Measurements from ENCODE around the gene CST7. TPM values are rescaled to one million over a fixed set of nuclear protein-coding genes. Genes with fewer than 3 reads are reported as not detected.

Gene CST7
- total RNA-seq, 1 experiment from 2014 or later, result not detected

DNA sequence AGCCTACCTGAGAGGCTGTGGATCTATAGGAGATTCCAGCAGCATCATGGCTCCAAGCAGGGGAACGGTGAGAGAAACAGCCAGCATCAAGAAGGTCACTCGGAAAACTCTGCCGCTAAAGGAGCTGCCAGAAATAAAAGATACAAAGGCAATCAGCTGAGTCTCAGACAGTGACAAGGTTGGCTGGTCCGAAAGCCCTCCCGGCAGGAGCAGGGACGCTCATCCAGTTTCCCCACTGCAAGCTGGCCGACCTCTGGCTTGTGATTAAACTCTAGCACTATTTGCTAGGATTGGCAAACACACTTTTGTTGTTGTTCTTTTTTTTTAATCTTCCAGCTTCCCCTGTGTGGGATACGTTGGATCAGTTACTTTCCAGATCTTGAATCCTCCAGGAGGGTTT is 34.8 kb downstream of the CST7 start:
- DNase-seq, result no peak
- H3K4me3 Mint-ChIP-seq (ENCODE audit: low read depth, unreplicated experiment), result no peak overlapping the region
- TF ChIP-seq, protein P1, sequence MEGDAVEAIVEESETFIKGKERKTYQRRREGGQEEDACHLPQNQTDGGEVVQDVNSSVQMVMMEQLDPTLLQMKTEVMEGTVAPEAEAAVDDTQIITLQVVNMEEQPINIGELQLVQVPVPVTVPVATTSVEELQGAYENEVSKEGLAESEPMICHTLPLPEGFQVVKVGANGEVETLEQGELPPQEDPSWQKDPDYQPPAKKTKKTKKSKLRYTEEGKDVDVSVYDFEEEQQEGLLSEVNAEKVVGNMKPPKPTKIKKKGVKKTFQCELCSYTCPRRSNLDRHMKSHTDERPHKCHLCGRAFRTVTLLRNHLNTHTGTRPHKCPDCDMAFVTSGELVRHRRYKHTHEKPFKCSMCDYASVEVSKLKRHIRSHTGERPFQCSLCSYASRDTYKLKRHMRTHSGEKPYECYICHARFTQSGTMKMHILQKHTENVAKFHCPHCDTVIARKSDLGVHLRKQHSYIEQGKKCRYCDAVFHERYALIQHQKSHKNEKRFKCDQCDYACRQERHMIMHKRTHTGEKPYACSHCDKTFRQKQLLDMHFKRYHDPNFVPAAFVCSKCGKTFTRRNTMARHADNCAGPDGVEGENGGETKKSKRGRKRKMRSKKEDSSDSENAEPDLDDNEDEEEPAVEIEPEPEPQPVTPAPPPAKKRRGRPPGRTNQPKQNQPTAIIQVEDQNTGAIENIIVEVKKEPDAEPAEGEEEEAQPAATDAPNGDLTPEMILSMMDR (IDR thresholded peaks at IDR 0.05; ENCODE audit: unreplicated experiment), result no peak
- H3K27ac Mint-ChIP-seq (ENCODE audit: unreplicated experiment), result no peak overlapping the region
- H3K27me3 Mint-ChIP-seq (ENCODE audit: unreplicated experiment), result no peaks in the 10 kb centered on the region
- CTCF ChIA-PET, result no interaction called here
- H3K4me1 Mint-ChIP-seq (ENCODE audit: low read depth, unreplicated experiment), result no peaks in the 10 kb centered on the region
- BruUV-seq (replicated peaks), result no TSS peak
- peaks cover 2% of the 10 kb centered on the region for H3K9me3 Mint-ChIP-seq (ENCODE audit: low read depth, unreplicated experiment)
- intact Hi-C loops (cut with micrococcal nuclease; ENCODE audit: unreplicated experiment), result no loop called here
- H3K36me3 Mint-ChIP-seq (ENCODE audit: insufficient read depth, unreplicated experiment), result no peaks in the 10 kb centered on the region

DNA sequence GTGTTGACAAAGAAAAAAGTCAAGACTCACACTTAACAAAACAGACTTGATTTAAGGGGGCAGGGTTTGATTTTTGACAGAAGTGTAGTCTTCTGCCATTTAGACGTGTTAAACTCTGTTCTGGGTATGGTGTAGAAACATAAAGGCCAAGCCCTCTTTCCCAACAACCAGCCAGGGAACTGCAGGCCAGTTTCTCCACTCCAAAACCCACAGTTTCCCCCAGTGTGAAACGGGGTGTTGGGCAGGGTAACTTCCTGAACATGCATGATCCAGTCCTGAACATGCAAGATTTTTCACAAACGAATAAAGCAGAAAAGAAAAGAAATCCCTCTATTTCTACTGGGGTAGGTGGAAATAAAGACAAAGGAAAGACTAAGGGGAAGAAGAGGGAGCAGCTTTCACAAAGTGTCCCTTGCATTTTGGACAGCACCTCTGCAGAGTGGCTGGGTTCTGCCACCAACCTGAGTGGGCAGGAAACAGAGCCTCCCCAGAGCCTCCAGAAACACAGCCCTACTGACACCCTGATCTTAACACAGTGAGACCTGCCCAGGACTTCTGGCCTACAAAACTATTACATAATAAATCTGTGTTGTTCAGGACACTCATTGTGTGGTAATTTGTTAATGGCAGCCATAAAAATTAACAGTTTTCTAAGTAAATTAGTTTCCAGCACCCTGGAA is 36.0 kb downstream of the CST7 start:
- Mint-ChIP-seq H3K27ac (ENCODE audit: unreplicated experiment) (no peak overlapping the region), H3K27me3 (ENCODE audit: unreplicated experiment) (no peaks in the 10 kb centered on the region), H3K4me1 (ENCODE audit: low read depth, unreplicated experiment) (no peaks in the 10 kb centered on the region), H3K36me3 (ENCODE audit: insufficient read depth, unreplicated experiment) (no peaks in the 10 kb centered on the region), H3K4me3 (ENCODE audit: low read depth, unreplicated experiment) (no peak overlapping the region), H3K9me3 (ENCODE audit: low read depth, unreplicated experiment) (peaks cover under 1% of the 10 kb centered on the region)
- no peak for DNase-seq
- BruUV-seq (replicated peaks), result no TSS peak
- TF ChIP-seq, protein P1 (IDR thresholded peaks at IDR 0.05; ENCODE audit: unreplicated experiment), result no peak
- intact Hi-C loops (cut with micrococcal nuclease; ENCODE audit: unreplicated experiment), result no loop called here
- CTCF ChIA-PET, result no interaction called here

DNA sequence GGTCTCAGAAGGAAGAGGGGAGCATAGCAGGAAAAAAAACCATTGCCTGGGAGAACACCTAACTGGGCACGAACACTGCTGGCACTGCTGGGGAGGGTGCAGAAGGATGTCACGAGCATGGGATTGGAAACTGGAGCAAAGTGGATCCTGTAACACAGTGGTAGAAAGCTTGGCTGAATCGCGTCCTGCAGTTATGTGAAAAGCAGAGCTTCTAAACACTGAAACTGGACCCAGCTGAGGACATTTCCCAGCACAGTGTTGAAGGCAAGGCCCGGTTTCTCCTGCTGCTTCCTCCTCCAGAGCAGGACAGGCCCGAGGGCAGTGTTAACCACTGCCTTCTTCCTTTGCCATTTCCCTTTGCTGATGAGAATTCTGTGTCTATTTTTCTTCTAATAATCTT is 36.7 kb downstream of the CST7 start:
- no peaks in the 10 kb centered on the region for H3K4me1 Mint-ChIP-seq (ENCODE audit: low read depth, unreplicated experiment)
- intact Hi-C loops (cut with micrococcal nuclease; ENCODE audit: unreplicated experiment), result no loop called here
- BruUV-seq (replicated peaks), result no TSS peak

DNA sequence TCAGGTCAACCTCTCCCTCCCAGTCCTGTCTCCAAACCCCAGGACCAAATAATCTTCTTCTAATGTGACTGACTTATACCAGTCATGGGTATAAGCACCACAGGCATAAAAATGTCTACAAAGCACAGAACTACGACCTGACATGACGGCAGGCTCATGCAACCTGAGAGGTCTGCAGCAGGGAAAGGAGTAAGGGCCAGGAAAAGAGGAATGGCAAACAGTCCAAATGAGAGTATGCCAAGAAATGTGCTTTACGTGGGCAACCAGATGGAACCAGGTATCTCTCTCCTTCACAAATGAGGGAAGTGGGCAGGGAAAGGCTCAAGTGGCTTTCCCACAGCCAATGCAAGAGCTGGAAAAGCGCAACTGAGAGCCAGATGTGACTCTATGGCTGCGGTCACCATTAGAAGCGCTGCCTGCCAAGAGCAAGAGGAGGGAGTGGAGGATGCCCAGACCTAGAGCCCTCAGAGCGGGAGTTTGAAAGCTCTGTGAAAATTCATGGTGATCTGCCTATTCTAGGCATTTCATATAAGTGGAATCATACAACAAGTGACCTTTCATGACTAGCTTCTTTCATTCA is 37.5 kb downstream of the CST7 start:
- Mint-ChIP-seq H3K4me1 (ENCODE audit: low read depth, unreplicated experiment) (peaks cover 5% of the 10 kb centered on the region), H3K36me3 (ENCODE audit: insufficient read depth, unreplicated experiment) (no peaks in the 10 kb centered on the region), H3K9me3 (ENCODE audit: low read depth, unreplicated experiment) (no peaks in the 10 kb centered on the region), H3K4me3 (ENCODE audit: low read depth, unreplicated experiment) (no peak overlapping the region), H3K27ac (ENCODE audit: unreplicated experiment) (no peak overlapping the region), H3K27me3 (ENCODE audit: unreplicated experiment) (no peaks in the 10 kb centered on the region)
- no TSS peak for BruUV-seq (replicated peaks)
- no peak for DNase-seq
- CTCF ChIA-PET, result no interaction called here
- TF ChIP-seq, protein P1 (IDR thresholded peaks at IDR 0.05; ENCODE audit: unreplicated experiment), result no peak
- intact Hi-C loops (cut with micrococcal nuclease; ENCODE audit: unreplicated experiment), result no loop called here

More for the DNA sequence above, 36.7 kb downstream of the CST7 start:
- Mint-ChIP-seq H3K27me3 (ENCODE audit: unreplicated experiment) (no peaks in the 10 kb centered on the region), H3K4me3 (ENCODE audit: low read depth, unreplicated experiment) (no peak overlapping the region), H3K9me3 (ENCODE audit: low read depth, unreplicated experiment) (no peaks in the 10 kb centered on the region), H3K27ac (ENCODE audit: unreplicated experiment) (no peak overlapping the region), H3K36me3 (ENCODE audit: insufficient read depth, unreplicated experiment) (no peaks in the 10 kb centered on the region)
- DNase-seq, result no peak
- CTCF ChIA-PET, result no interaction called here
- TF ChIP-seq, protein P1 (IDR thresholded peaks at IDR 0.05; ENCODE audit: unreplicated experiment), result no peak

Measured in Calu3 (cell line).